ENCODE measurements around the gene TYR.
"Not testable (repeated sequence)": the region's sequence is repeated elsewhere in the genome, so short reads cannot be mapped to it uniquely, and the experiment has no call there.

Gene TYR

DNA sequence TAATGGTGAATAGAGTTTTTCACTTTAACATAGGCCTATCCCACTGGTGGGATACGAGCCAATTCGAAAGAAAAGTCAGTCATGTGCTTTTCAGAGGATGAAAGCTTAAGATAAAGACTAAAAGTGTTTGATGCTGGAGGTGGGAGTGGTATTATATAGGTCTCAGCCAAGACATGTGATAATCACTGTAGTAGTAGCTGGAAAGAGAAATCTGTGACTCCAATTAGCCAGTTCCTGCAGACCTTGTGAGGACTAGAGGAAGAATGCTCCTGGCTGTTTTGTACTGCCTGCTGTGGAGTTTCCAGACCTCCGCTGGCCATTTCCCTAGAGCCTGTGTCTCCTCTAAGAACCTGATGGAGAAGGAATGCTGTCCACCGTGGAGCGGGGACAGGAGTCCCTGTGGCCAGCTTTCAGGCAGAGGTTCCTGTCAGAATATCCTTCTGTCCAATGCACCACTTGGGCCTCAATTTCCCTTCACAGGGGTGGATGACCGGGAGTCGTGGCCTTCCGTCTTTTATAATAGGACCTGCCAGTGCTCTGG is at the start of gene TYR:
Gene TYR (plus strand): TSS at position 185 of the 541 bp plus-strand sequence. CDS start 79 bp downstream, at position 264.
- no peak for DNase-seq (ENCODE audit: low read depth, low spot score)

DNA sequence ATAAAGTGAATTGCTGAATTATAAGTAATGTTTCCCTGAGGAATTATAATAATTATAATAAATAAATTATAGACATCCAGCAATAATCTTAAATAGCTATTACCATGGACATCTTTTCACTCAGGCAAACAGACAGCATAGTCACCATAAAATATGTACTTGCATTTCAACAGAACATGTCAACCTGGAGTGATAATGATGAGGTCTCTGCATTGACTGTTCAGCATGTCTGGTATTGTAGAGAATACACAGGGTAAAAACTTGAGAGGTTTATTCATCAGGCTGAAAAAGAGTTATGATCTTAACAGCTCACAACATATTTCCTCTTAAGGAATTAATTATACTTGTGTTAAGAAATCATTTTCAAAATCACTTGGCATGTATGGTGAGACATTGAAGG is 41.1 kb upstream of the TYR start:
- no peak for DNase-seq (ENCODE audit: low read depth, low spot score)

DNA sequence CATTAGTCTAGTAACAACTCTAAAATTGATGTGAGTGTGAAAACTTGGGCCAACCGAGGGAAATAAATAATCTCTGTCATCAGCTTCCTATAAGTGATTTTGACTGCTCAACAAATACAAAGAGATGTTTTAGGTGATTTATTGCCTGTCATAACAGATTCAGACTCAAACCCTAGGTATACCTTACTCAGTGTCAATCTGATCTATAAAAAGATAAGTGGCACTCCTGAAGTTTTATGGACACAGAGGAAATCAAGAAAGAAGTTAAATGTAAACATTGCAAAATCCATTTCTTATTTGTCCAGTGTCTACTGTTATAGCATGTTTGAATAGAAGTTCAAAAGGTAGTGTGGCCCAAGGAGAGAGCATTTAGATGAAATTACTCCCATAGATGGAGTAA is 30.4 kb upstream of the TYR start:
- DNase-seq (ENCODE audit: low read depth, low spot score), result no peak

- no peak for DNase-seq (ENCODE audit: low read depth, low spot score)
These were observed 17.7 kb upstream of the TYR start for GRCh38 chr11:89159974-89160373.

GRCh38 chr11:89161949-89162348 is 15.7 kb upstream of the TYR start:
- no peak for DNase-seq (ENCODE audit: low read depth, low spot score)

DNA sequence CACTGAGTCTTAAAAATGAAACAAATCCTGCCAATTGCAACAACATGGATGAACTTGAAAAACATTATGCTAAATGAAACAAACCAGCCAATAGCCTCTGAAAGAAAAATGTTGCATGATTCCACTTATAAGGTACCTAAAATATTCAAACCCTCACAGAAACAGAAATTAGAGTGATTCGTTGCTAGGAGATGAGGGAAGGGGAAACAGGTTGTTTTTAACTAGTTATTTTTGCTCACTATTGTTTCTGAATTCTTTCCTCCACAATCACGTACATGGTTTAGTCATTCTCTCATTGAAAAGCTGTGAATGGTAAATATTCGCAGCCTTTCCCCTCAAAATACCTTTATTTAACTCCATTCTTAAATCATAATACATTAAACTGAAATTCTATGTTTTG is 14.0 kb upstream of the TYR start:
- no peak for DNase-seq (ENCODE audit: low read depth, low spot score)

DNA sequence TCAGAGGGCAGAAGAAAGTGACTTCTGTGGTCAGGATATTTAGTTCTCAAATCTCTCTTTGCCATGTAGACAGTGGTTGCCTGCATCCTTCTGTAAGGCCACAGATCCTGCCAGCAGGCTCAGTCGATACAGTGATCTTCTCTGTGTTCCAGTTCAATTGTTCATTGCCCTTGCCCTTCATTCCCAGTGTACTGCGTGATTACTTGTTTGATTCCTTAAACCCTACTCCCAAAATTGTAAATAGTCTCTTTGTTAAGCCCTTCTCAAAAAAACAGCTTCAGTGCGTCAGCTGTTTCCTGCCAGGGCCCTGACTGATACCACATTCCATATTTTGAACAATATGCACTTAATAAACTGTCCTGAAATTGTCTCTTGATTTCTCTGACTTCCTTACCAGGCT is 9.3 kb upstream of the TYR start:
- DNase-seq (ENCODE audit: low read depth, low spot score), result no peak

GRCh38 chr11:89175796-89176195 is 1.9 kb upstream of the TYR start:
- DNase-seq (ENCODE audit: low read depth, low spot score), result no peak

GRCh38 chr11:89176938-89177337 is 737 bp upstream of the TYR start:
- no peak for DNase-seq (ENCODE audit: low read depth, low spot score)

DNA sequence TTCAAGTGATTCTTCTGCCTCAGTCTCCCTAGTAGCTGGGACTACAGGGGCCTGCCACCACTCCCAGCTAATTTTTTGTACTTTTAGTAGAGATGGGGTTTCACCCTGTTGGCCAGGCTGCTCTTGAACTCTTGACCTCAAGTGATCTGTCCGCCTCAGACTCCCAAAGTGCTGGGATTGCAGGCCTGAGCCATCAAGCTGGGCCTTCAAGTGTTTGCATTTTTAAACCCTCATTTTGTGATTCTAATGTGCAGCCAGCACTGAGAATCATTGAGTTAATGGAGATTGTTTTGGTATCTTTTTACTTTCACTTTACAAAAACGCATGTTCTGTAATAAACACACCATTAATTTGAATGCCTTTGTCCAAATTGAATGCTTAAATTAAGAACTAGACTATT is 3.4 kb downstream of the TYR start:
- no peak for DNase-seq (ENCODE audit: low read depth, low spot score)

DNA sequence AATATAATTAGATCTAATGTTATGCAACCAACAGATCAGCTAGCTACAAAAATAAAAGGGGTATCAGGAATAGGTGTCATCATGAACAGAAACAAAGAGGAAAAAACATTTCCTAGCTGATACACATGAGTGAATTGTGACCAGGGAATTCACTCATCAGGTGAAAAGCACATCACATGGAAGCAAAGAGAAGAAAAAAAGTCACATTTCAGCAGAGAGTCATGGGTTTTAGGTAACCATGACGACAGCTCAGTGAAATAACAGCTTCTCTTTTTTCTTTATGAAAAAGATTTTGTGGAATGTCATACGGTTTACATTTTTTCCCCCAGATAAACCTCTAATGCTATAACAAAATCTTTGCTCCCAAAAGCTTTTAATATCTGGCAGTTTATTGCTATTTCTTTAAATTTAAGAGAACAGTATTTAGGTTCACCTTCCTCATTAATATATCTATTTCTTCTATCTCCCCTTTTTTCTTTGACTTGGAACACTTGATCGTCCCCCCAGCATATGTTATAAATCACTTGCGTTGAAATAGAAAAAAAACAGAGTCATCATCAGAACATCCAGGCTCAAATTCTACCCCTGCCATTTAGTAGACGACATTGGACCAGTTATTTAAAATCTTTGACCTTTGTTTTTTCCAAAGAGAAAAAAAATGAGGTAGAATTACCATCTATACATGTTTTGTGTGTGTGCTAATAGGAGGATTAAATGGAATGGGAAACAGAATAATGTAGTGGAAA is 5.3 kb downstream of the TYR start:
- DNase-seq (ENCODE audit: low read depth, low spot score), result no peak

- no peak for DNase-seq (ENCODE audit: low read depth, low spot score)
These were observed 6.3 kb downstream of the TYR start for GRCh38 chr11:89184021-89184420.

- no peak for DNase-seq (ENCODE audit: low read depth, low spot score)
These were observed 12.1 kb downstream of the TYR start for GRCh38 chr11:89189776-89190175.

DNA sequence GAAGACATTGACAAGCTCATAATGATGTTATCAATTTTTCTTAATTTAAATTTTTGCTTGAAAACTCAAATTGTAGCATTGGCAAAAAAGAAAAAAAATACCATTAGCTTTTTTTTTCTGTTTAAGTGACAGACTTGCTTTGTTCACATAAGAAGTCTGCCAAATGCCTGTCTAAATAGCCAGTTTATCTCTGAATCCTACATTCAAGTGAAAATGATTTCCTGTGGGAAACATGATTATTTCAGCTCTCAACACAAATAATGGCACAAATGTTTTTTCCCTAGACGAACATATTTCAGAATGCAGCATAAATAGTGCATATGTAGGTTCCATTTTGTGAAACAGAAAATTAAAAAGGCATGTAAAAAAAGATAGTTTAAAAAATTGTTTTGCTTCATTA is 23.5 kb downstream of the TYR start:
- DNase-seq (ENCODE audit: low read depth, low spot score), result no peak

DNA sequence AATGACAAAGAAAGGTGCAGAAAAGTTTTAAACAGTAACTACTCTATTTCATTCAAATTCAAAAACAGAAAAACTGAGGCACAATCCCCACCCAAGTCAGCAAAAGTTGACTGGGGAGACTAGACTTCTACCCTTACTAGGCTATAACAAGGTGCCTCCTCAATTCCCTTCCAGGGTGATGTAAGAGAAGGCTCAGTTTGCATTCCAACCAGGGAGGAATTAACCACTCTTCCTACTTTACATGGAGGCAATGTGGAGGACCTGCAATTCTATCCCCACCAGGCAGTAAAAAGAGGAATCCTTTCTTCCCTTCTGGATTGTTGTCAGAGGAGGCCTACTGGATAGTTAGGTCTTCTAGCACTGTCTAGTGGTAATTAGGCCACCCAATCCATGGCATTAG is 26.1 kb downstream of the TYR start:
- DNase-seq (ENCODE audit: low read depth, low spot score), result no peak

DNA sequence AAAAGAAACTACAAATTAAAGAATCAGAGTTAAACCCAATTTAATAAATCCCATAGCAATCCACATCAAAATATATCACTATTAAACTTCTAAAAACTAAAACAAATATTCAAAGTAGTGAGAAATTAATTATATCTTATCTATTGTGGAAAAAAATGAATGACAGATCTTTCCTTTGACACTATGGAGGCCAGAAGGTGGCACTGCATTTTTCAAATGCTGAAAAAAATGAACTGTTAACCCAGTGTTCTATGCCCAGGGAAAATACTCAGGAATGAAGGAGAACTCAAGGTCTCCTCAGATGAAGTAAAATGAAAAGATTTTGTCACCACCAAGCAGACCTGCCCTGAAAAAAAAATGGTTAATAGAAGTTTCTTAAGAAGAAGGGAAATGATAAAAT is 27.7 kb downstream of the TYR start:
- no peak for DNase-seq (ENCODE audit: low read depth, low spot score)

GRCh38 chr11:89220684-89221339 is 43.1 kb downstream of the TYR start:
- DNase-seq (ENCODE audit: low read depth, low spot score), result no peak

- DNase-seq (ENCODE audit: low read depth, low spot score), result no peak
These were observed 57.4 kb downstream of the TYR start for GRCh38 chr11:89235083-89235482.

DNA sequence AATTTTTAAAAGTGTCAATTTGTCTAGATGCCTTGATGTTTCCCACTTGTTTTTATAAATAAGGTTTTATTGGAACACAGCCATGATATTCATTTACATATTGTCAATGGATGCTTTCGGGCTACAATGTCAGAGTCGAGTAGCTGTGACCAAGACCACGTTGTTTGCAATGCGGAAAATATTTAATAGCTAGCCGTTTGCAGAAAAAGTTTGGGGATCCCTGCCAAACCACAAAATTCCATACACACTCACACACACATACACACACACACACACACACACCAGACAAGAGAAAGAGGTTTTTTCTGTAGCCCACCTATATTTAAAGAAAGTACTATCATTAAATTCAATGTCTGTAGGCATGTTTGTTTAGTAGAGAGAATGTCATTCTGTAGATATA is 58.3 kb downstream of the TYR start:
- no peak for DNase-seq (ENCODE audit: low read depth, low spot score)

GRCh38 chr11:89247007-89247406 is 69.3 kb downstream of the TYR start:
- DNase-seq (ENCODE audit: low read depth, low spot score), result not testable (repeated sequence)

GRCh38 chr11:89249196-89249595 is 71.5 kb downstream of the TYR start:
- DNase-seq (ENCODE audit: low read depth, low spot score), result no peak

- not testable (repeated sequence) for DNase-seq (ENCODE audit: low read depth, low spot score)
These were observed 83.8 kb downstream of the TYR start for GRCh38 chr11:89261483-89261882.

GRCh38 chr11:89267660-89268302 is 90.1 kb downstream of the TYR start:
- DNase-seq (ENCODE audit: low read depth, low spot score), result no peak

Data from brain pericyte (primary cell).